ENCODE results near the gene NCAPD3.

GRCh38 chr11:134205729-134206128 is 18.0 kb downstream of the NCAPD3 start:
- no peak for TF ChIP-seq POLR2AphosphoS5 (IDR thresholded peaks at IDR 0.05; ENCODE audit: borderline replicate concordance, low read depth, low read length)
- no peak for TF ChIP-seq FOXP2 (optimal IDR thresholded peaks at IDR 0.05; ENCODE audit: control extremely low read depth, extremely low read length, insufficient read depth)
